ENCODE data around the gene TARDBP. TPM values are rescaled to one million over a fixed set of nuclear protein-coding genes. Genes with fewer than 3 reads are reported as not detected.

Gene TARDBP
- total RNA-seq, 1 experiment from 2014 or later: 155 TPM

- no peak for DNase-seq (ENCODE audit: low read depth, low spot score)
- H3K79me2 ChIP-seq (ENCODE audit: insufficient read depth, low read length): peaks cover 26% of the 10 kb centered on the region
- no peak for TF ChIP-seq ZFX (IDR thresholded peaks at IDR 0.05)
- TF ChIP-seq REST (IDR thresholded peaks at IDR 0.05; ENCODE audit: low read depth): no peak; the same call in 1 of the 2 replicates
- no peak for TF ChIP-seq EZH2phosphoT487 (IDR thresholded peaks at IDR 0.05; ENCODE audit: borderline replicate concordance)
- TF ChIP-seq CBX3 (IDR thresholded peaks at IDR 0.05; ENCODE audit: low read depth): no peak
- no peak for TF ChIP-seq SIN3A (IDR thresholded peaks at IDR 0.05; ENCODE audit: low read depth)
- no peak for TF ChIP-seq SRF (IDR thresholded peaks at IDR 0.05; ENCODE audit: low read depth)
- no peak for TF ChIP-seq EGR1 (IDR thresholded peaks at IDR 0.05; ENCODE audit: low read depth)
- no peak for TF ChIP-seq EZH2 (IDR thresholded peaks at IDR 0.05)
- TF ChIP-seq ZNF274 (IDR thresholded peaks at IDR 0.05; ENCODE audit: low read depth, low read length): no peak
- TF ChIP-seq POLR2AphosphoS5 (IDR thresholded peaks at IDR 0.05; ENCODE audit: low read depth, low read length): no peak
- no peak for TF ChIP-seq ZBTB33 (IDR thresholded peaks at IDR 0.05; ENCODE audit: extremely low read depth, insufficient replicate concordance, low read length)
- no peak for TF ChIP-seq JUND (IDR thresholded peaks at IDR 0.05)
- intact Hi-C loops (cut with micrococcal nuclease): no loop called here
- H3K9me2 ChIP-seq (ENCODE audit: insufficient read depth): no peaks in the 10 kb centered on the region
- no peak overlapping the region for H3K4me3 ChIP-seq (replicated peaks in 1 of 2; ENCODE audit: low read depth in 1 of 2, low read length in 2 of 2)
- H3K27me3 ChIP-seq (ENCODE audit: insufficient read depth, low read length): no peaks in the 10 kb centered on the region
- no peaks in the 10 kb centered on the region for H3K9me3 ChIP-seq (ENCODE audit: control insufficient read depth in 1 of 2, insufficient read depth in 1 of 2, low read depth in 1 of 2, low read length in 2 of 2)
- no peaks in the 10 kb centered on the region for H4K20me1 ChIP-seq (ENCODE audit: insufficient read depth)
- no peak overlapping the region for H3K27ac ChIP-seq (ENCODE audit: low read depth, low read length)
- RAD21 ChIA-PET (ENCODE audit: low non-redundant PET in 1 of 2, low total read pairs in 2 of 2, uncharacterized antibody in 2 of 2, unreplicated experiment in 2 of 2): no interaction called here
- POLR2A ChIA-PET: no interaction called here
- H3K9ac ChIP-seq (ENCODE audit: low read length): no peak overlapping the region
- BruUV-seq (replicated peaks): no TSS peak
- CTCF ChIA-PET: no interaction called here
- peaks cover 2 to 23% of the 10 kb centered on the region in 2 experiments; a peak in 2 of 4 replicates for H3K36me3 ChIP-seq (ENCODE audit: control insufficient read depth in 1 of 2, insufficient read depth in 2 of 2, low read length in 2 of 2)
- H2AFZ ChIP-seq (ENCODE audit: low read depth, low read length, poor library complexity, severe bottlenecking): no peak overlapping the region
- no peak overlapping the region for H3K4me2 ChIP-seq (ENCODE audit: low read length)
- peak; percentile 37 for ATAC-seq
- peaks cover 0 to 14% of the 10 kb centered on the region in 2 experiments; a peak in 2 of 4 replicates for H3K4me1 ChIP-seq (ENCODE audit: control insufficient read depth in 1 of 2, insufficient read depth in 2 of 2, low read length in 2 of 2)
These were observed 41.3 kb downstream of the TARDBP start for GRCh38 chr1:11053758-11054137.

Data from HCT116 (cell line).